H4 (cell line): ENCODE results near the gene RHAG. TPM values are rescaled to one million over a fixed set of nuclear protein-coding genes. Genes with fewer than 3 reads are reported as not detected.
A peak's percentile ranks its signal among the peaks of the same experiment; 100 is the strongest.
"Not testable (repeated sequence)": the region's sequence is repeated elsewhere in the genome, so short reads cannot be mapped to it uniquely, and the experiment has no call there.

Experiments
- DNase-seq: peaks from one replicate; pipeline ENCODE4 v3.0.0-alpha.2; 2015; ENCODE audit warnings: low spot score
- total RNA-seq: library from RNA; depleted of rRNA; stranded (reverse); fragments of >200 nt; shearing (Covaris generic); gene quantifications from 2 replicates; pipeline ENCODE4 v1.2.3, GENCODE V29; 2014

RHAG gene
- total RNA-seq, 1 experiment from 2014 or later = not detected

GRCh38 chr6:49635978-49636712, 494 bp downstream of the RHAG start:
- no peak for DNase-seq

- DNase-seq = no peak
Measured at GRCh38 chr6:49635480-49635879, 1.2 kb downstream of the RHAG start.

- DNase-seq = no peak
Measured at GRCh38 chr6:49634836-49635218, 1.8 kb downstream of the RHAG start.

GRCh38 chr6:49634092-49634835, 2.4 kb downstream of the RHAG start:
- no peak for DNase-seq

GRCh38 chr6:49633541-49633940, 3.1 kb downstream of the RHAG start:
- no peak for DNase-seq

- DNase-seq = no peak
Measured at GRCh38 chr6:49632727-49633126, 3.9 kb downstream of the RHAG start.

- not testable (repeated sequence) for DNase-seq
Measured at GRCh38 chr6:49629485-49630088, 7.1 kb downstream of the RHAG start.

GRCh38 chr6:49626811-49627210, 9.8 kb downstream of the RHAG start:
- no peak for DNase-seq

- no peak for DNase-seq
Measured at GRCh38 chr6:49618257-49618656, 18.4 kb downstream of the RHAG start.

- DNase-seq = not testable (repeated sequence)
Measured at GRCh38 chr6:49614144-49614543, 22.5 kb downstream of the RHAG start.

- no peak for DNase-seq
Measured at GRCh38 chr6:49609285-49609684, 27.4 kb downstream of the RHAG start.

- not testable (repeated sequence) for DNase-seq
Measured at GRCh38 chr6:49608275-49608674, 28.4 kb downstream of the RHAG start.

- no peak for DNase-seq
Measured at GRCh38 chr6:49607391-49607982, 29.2 kb downstream of the RHAG start.

- peak; percentile 91 for DNase-seq
Measured at GRCh38 chr6:49606721-49607390, 29.8 kb downstream of the RHAG start.

- not testable (repeated sequence) for DNase-seq
Measured at GRCh38 chr6:49604080-49604479, 32.6 kb downstream of the RHAG start.

GRCh38 chr6:49587262-49587661, 49.4 kb downstream of the RHAG start:
- DNase-seq = not testable (repeated sequence)

- DNase-seq = peak; percentile 44
Measured at GRCh38 chr6:49582529-49582928, 54.1 kb downstream of the RHAG start.

GRCh38 chr6:49579649-49580048, 57.0 kb downstream of the RHAG start:
- no peak for DNase-seq

GRCh38 chr6:49576618-49577017, 60.0 kb downstream of the RHAG start:
- no peak for DNase-seq

GRCh38 chr6:49570474-49571079, 66.1 kb downstream of the RHAG start:
- peak; percentile 85 for DNase-seq

- peak; percentile 36 for DNase-seq
Measured at GRCh38 chr6:49565855-49566254, 70.8 kb downstream of the RHAG start.
